ENCODE measurements around the gene EIF4E2. TPM values are rescaled to one million over a fixed set of nuclear protein-coding genes. Genes with fewer than 3 reads are reported as not detected.
A peak's percentile ranks its signal among the peaks of the same experiment; 100 is the strongest.

Gene EIF4E2
- total RNA-seq, 6 experiments from 2014 or later: 24.3 to 47.7 (median 42.0) TPM

DNA sequence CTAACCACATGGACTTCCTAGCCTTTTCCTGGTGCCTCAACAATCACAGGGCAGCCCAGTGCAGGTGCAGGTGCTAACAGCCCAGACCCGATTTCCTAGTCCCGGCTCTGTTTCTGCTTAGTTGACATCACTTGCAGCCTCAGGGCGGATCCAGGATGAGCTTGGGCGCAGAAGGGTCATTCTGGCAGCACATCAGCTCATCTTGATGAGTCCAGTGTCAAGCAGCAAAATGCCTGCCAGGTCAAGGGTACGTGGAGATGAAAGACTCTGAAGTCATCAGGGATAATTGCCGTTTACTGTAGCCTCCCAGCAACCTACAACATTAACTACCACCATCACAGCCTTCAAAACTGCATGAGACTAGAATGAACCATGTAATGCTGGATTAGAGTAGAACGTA, 43.5 kb downstream of the EIF4E2 start:
- intact Hi-C loops (cut with DNase I): no loop called here
- peaks cover 0 to 6% (median 2%) of the 10 kb centered on the region in 4 donors for H3K4me1 ChIP-seq
- ATAC-seq: no peak
- DNase-seq: no peak
- H3K4me3 ChIP-seq: no peak overlapping the region
- no peaks in the 10 kb centered on the region for H3K36me3 ChIP-seq
- WGBS (ENCODE audit: insufficient coverage, low coverage, low lambda C conversion rate, missing lambda C conversion rate): 90% methylated on average over 2 of the region's 7 CpGs
- H3K27me3 ChIP-seq: no peaks in the 10 kb centered on the region
- H3K27ac ChIP-seq: no peak overlapping the region
- no peak for TF ChIP-seq POLR2A (IDR thresholded peaks at IDR 0.05)
- TF ChIP-seq, protein P1, sequence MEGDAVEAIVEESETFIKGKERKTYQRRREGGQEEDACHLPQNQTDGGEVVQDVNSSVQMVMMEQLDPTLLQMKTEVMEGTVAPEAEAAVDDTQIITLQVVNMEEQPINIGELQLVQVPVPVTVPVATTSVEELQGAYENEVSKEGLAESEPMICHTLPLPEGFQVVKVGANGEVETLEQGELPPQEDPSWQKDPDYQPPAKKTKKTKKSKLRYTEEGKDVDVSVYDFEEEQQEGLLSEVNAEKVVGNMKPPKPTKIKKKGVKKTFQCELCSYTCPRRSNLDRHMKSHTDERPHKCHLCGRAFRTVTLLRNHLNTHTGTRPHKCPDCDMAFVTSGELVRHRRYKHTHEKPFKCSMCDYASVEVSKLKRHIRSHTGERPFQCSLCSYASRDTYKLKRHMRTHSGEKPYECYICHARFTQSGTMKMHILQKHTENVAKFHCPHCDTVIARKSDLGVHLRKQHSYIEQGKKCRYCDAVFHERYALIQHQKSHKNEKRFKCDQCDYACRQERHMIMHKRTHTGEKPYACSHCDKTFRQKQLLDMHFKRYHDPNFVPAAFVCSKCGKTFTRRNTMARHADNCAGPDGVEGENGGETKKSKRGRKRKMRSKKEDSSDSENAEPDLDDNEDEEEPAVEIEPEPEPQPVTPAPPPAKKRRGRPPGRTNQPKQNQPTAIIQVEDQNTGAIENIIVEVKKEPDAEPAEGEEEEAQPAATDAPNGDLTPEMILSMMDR (IDR thresholded peaks at IDR 0.05): no peak
- no peaks in the 10 kb centered on the region for H3K9me3 ChIP-seq

DNA sequence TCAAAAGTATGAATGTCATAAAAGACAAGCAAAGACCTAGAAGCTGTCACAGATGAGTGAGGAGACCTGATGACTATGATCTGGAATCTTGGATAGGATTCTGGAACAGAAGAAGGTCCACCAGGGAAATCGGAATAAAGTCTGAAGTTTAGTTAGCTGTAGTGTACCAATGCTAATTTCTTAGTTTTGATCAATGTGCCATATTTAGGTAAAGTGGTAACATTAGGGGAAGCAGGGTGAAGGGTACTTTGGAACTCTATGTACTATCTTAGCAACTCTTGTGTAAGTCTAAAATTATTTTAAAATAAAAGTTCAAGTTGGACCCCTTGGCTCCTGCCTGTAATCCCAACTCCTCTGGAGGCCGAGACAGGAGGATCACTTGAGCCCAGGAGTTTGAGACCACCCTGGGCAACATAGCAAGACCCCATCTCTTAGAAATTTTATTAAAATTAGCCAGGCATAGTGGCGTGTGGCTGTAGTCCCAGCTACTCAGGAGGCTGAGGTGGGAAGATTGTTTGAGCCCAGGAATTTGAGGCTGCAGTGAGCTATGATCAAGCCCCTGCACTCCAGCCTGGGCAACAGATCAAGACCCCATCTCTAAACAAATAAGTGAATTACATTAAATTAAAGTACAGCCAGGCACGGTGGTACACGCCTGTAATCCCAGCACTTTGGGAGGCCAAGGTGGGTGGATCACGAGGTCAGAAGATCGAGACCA, 47.0 kb downstream of the EIF4E2 start:
- H3K4me1 ChIP-seq: no peaks in the 10 kb centered on the region
- H3K36me3 ChIP-seq: no peaks in the 10 kb centered on the region
- ATAC-seq (no peak), DNase-seq (no peak)
- intact Hi-C loops (cut with DNase I): no loop called here
- no peaks in the 10 kb centered on the region for H3K27me3 ChIP-seq
- no peaks in the 10 kb centered on the region for H3K9me3 ChIP-seq
- no peak for TF ChIP-seq POLR2A (IDR thresholded peaks at IDR 0.05)
- TF ChIP-seq, protein P1 (IDR thresholded peaks at IDR 0.05): no peak
- H3K4me3 ChIP-seq: no peak overlapping the region
- H3K27ac ChIP-seq: no peak overlapping the region
- 97% methylated on average over 6 of the region's 7 CpGs for WGBS (ENCODE audit: insufficient coverage, low coverage, low lambda C conversion rate, missing lambda C conversion rate)

DNA sequence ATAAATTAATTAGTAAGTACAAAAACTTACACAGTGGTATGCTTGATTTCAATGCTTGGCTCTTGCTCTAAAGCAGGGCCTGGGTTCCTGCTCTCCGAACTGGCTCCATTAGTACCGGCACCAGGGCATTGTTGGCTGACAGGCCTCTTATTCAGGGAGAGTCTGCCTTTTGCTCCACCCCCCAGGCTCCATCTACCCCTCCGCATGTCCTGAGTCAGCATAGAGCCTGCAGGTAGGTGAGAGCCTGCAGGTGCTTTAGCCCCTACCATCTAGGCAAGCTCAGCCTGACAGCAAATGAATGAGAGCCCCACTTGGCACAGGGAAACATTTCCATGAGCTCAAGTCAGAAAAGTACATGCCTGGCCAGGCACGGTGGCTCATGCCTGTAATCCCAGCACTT, 47.8 kb downstream of the EIF4E2 start:
- H3K36me3 ChIP-seq: no peaks in the 10 kb centered on the region
- no peak for TF ChIP-seq POLR2A (IDR thresholded peaks at IDR 0.05)
- TF ChIP-seq, protein P1 (IDR thresholded peaks at IDR 0.05): no peak
- no CpG with 5 or more reads among the region's 4 CpGs for WGBS (ENCODE audit: insufficient coverage, low coverage, low lambda C conversion rate, missing lambda C conversion rate)
- H3K27me3 ChIP-seq: no peaks in the 10 kb centered on the region
- intact Hi-C loops (cut with DNase I): no loop called here
- no peak overlapping the region for H3K4me3 ChIP-seq
- H3K27ac ChIP-seq: no peak overlapping the region
- ATAC-seq (no peak), DNase-seq (no peak)
- no peaks in the 10 kb centered on the region for H3K9me3 ChIP-seq
- H3K4me1 ChIP-seq: no peaks in the 10 kb centered on the region

DNA sequence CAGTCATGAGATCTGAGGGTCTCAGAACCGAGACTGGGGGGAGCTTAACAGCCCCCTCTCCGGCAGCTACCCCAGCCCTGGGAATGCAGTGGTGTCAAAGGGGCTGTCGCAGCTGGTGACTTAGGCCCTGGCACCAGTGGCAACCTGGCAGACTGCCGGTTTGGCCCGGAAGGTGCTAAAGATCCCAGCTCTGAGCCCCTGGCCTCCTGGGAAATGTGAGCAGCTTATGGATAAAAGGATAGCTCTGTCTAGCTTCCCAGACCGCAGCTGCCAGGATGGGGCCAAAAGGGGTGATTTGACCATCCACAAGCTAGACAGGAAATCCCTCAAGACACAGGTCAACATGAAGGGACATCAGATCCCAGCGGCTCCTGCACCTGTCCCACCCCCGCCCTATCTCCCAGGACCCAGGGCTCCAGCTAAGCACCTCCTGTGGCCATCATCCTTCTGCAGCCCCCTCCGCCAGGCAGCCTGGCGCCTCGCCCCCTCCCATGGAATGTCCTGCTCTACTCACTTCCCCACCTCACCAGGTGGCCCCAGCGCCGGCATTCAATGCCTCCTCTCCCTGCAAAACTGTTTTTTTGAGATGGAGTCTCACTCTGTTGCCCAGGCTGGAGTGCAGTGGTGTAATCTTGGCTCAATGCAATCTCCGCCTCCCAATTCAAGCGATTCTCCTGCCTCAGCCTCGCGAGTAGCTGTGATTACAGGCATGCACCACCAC, 49.7 kb downstream of the EIF4E2 start:
- H3K4me3 ChIP-seq: no peak overlapping the region
- no peak overlapping the region for H3K27ac ChIP-seq
- 83% methylated on average over 13 of the region's 17 CpGs for WGBS (ENCODE audit: insufficient coverage, low coverage, low lambda C conversion rate, missing lambda C conversion rate)
- no peaks in the 10 kb centered on the region for H3K36me3 ChIP-seq
- intact Hi-C loops (cut with DNase I): no loop called here
- H3K4me1 ChIP-seq: no peaks in the 10 kb centered on the region
- peak in 1 of 4 donors; percentile 28 for ATAC-seq
- no peaks in the 10 kb centered on the region for H3K9me3 ChIP-seq
- DNase-seq: no peak
- no peaks in the 10 kb centered on the region for H3K27me3 ChIP-seq
- TF ChIP-seq, protein P1 (IDR thresholded peaks at IDR 0.05): no peak
- no peak for TF ChIP-seq POLR2A (IDR thresholded peaks at IDR 0.05)

Measured in right lobe of liver (tissue), 6 donors.